HG03469 (cell line): ENCODE measurements around the gene RASSF5.
"Not testable (repeated sequence)": the region's sequence is repeated elsewhere in the genome, so short reads cannot be mapped to it uniquely, and the experiment has no call there.

Experiments used
- ATAC-seq: cut with Tn5 transposase; IDR thresholded peaks from one replicate; pipeline ENCODE4 v1.9.1; 2021; ENCODE audit warnings: mild to moderate bottlenecking, moderate library complexity, moderate number of reproducible peaks; ENCODE audit not compliant: unreplicated experiment

Gene RASSF5

GRCh38 chr1:206563367-206564207, 56.3 kb downstream of the RASSF5 start:
- ATAC-seq, result peak; percentile 14

- ATAC-seq, result no peak
These were observed 58.7 kb downstream of the RASSF5 start for GRCh38 chr1:206565995-206566394.

GRCh38 chr1:206566999-206567398, 59.7 kb downstream of the RASSF5 start:
- ATAC-seq, result no peak

- no peak for ATAC-seq
These were observed 60.9 kb downstream of the RASSF5 start for GRCh38 chr1:206568256-206568655.

GRCh38 chr1:206568779-206569352, 61.5 kb downstream of the RASSF5 start:
- no peak for ATAC-seq

- no peak for ATAC-seq
These were observed 62.2 kb downstream of the RASSF5 start for GRCh38 chr1:206569556-206569955.

- ATAC-seq, result no peak
These were observed 63.2 kb downstream of the RASSF5 start for GRCh38 chr1:206570529-206570928.

- no peak for ATAC-seq
These were observed 65.5 kb downstream of the RASSF5 start for GRCh38 chr1:206572835-206573234.

- no peak for ATAC-seq
These were observed 66.0 kb downstream of the RASSF5 start for GRCh38 chr1:206573319-206573718.

- no peak for ATAC-seq
These were observed 66.4 kb downstream of the RASSF5 start for GRCh38 chr1:206573762-206574161.

GRCh38 chr1:206575165-206575893, 68.0 kb downstream of the RASSF5 start:
- no peak for ATAC-seq

GRCh38 chr1:206575894-206576737, 68.8 kb downstream of the RASSF5 start:
- no peak for ATAC-seq

- no peak for ATAC-seq
These were observed 70.3 kb downstream of the RASSF5 start for GRCh38 chr1:206577626-206578025.

- no peak for ATAC-seq
These were observed 71.0 kb downstream of the RASSF5 start for GRCh38 chr1:206578068-206578977.

GRCh38 chr1:206578978-206579374, 71.6 kb downstream of the RASSF5 start:
- no peak for ATAC-seq

GRCh38 chr1:206579747-206580437, 72.6 kb downstream of the RASSF5 start:
- ATAC-seq, result peak; percentile 58

- no peak for ATAC-seq
These were observed 73.2 kb downstream of the RASSF5 start for GRCh38 chr1:206580438-206581113.

- not testable (repeated sequence) for ATAC-seq
These were observed 73.8 kb downstream of the RASSF5 start for GRCh38 chr1:206581114-206581497.

- ATAC-seq, result no peak
These were observed 74.2 kb downstream of the RASSF5 start for GRCh38 chr1:206581571-206581981.
